ELF-1 (cell line): ENCODE data around the gene C19orf18.
"Not testable (repeated sequence)": the region's sequence is repeated elsewhere in the genome, so short reads cannot be mapped to it uniquely, and the experiment has no call there.

Experiments
- DNase-seq: peaks from one replicate; pipeline ENCODE4 v3.0.0-alpha.2; 2016; ENCODE audit warnings: low read depth, low spot score

Gene C19orf18

DNA sequence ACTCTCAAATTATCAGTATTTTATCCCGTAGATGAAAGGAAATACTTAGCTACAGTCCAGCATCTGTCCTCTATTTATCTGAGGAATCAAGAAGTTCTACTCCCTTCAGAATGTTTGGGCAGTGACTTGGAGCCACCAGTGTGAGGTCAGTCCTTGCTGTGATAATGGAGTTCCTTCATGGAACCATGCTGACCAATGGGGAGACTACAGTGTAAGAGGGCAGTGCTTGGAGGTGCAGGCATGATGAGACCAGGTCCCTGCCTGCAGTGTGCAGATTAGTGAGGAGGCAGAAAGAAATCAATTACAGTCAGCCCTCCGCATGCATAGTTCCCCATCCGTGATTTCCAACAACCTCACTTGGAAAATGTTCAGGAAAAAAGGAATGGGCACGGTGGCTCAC is at the start of gene C19orf18:
C19orf18 (minus strand) TSS at position 101 of the 400 bp plus-strand sequence. CDS start 102 bp downstream, outside the sequence.
- no peak for DNase-seq

DNA sequence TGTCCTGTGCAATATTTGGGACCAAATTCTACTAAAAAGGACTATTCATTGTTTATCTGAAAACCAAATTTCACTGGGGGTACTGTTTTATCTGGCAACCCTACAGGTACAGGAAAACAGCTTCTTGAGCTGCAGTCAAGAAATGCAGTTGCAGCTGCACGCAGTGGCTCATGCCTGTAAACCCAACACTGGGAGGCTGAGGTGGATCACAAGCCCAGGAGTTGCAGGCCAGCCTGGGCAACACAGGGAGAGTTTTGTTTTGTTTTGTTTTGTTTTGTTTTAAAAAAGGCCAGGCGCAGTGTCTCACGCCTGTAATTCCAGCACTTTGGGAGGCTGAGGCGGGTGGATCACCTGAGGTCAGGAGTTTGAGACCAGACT is 47.9 kb upstream of the C19orf18 start:
- DNase-seq, result no peak

DNA sequence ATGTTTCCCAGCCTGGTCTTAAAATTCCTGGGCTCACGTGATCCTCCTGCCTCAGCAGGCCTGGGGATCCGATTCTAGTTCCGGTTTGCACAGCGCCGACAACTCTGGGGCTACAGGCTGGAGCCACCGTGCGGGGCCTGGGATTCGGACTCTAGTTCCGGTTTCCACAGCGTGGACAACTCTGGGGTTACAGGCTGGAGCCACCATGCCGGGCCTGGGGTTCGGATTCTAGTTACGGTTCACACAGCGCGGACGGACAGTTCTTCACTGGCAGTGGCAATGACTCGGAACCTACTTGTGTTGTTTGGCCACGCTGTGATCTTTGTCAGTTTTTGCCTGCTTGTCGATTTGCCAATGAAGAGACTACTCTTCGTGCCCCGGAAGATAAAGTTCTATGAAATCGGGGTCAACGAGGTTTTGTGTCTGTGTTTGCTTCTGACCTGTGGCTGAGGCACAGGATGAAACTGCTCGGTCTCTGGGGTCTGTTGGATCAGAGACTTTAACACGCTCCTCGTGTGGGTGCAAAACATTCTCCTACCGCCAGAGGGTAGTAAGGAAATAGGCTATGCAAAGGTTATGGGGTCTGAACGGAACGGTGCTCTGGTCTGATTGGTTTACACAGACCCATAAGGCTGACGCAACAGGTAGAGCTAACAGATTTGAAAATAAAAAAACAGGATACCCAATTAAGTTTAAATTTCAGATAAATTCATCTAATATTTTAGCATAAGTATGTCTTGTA is 47.4 kb upstream of the C19orf18 start:
- DNase-seq, result peak; percentile 63

DNA sequence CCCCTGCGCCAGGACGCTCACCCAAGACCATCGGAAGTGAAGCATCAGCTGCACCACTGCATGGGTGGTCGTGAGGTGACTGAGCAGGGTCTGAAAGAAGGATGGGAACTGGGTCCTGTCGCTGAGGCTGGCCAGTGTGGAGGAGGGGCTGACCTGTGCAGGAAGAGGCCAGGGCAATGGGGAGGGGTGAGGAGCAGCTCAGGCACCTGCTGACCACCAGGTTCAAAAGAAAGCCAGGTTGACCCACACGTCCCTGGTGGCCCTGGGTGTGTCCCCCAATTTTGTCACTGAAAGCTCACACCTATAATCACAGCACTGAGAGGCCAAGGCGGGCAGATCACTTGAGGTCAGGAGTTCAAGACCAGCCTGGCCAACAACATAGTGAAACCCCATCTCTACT is 45.8 kb upstream of the C19orf18 start:
- no peak for DNase-seq

DNA sequence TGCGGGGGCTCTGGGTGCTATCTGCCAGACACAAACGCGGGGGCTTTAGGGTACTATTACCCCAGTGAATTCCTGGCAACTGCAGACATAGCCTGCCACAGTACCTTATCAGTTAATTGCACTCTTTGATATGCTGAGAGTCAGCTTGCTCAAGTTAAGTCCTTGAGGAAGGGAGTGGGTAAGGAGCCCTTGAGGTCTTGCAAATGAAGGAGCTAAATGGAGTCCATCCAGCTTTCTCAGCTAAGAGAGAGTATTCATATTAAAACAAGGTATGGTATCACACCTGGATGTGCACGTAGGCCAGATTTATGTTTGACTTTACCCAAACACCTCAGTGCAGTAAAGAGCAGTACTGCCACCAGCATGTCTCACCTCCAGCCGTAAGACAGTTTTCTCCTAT is 39.8 kb upstream of the C19orf18 start:
- no peak for DNase-seq

DNA sequence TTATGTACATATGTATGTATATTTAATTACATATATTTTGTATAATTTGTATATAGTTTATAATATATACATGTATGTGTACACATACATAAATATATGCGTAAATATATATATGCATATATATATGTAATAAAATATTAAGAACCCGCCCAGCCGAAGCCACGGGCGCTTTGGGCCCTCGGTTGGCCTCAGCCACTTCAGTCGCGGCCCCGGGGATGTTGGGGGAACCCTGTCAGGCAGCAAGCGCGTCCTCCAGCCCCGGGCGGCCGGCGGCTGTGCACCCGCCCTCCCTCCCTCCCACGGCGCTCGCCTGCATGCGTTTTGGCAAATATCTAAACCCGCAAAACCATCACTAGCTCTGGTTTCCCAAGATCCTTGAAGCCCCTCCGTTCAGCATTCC is 36.2 kb upstream of the C19orf18 start:
- DNase-seq, result no peak

DNA sequence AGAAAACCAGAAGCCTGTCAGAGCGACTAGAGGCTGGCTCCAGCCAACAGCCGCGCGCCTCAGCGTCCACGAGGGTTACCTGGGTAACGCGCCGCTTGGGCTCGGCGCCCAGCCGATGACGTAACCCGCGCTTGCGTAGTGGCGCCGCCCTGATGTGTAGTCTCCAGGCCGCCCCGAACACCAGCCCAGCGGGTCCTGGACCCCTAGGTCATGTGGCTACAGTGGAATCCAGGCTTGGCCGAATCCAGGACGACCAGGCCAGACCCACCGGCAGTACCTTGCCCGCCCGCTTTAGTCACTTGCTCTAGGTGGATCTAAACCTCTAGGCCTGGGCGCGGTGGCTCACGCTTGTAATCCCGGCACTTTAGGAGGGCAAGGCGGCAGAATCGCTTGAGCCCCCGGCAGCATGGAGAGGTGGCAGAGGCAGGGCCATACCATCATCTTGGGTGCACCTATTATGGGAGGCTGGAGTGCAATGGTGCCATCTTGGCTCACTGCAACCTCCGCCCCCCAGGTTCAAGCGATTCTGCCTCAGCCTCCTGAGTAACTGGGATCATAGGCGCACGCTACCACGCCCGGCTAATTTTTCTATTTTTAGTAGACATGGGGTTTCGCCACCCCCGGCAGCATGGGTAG is 35.5 kb upstream of the C19orf18 start:
- DNase-seq, result peak; percentile 91

DNA sequence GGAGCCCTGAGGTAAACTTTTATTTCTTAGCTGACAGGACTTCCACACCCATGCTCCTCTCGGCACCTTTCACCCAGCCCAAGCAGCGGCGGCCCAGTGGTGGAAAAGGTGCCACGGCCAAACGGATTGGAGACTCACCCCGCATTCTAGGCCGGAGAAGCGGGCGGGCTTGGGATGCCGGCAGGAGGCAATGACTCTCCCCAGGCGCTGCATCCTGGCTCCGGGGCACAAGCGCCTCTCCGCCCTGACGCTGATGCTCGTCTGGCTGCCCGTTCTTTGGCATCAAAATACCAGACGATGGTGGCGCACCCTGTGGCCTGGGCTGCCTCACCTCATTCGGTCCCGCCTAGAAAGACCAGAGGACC is 34.9 kb upstream of the C19orf18 start:
- no peak for DNase-seq

DNA sequence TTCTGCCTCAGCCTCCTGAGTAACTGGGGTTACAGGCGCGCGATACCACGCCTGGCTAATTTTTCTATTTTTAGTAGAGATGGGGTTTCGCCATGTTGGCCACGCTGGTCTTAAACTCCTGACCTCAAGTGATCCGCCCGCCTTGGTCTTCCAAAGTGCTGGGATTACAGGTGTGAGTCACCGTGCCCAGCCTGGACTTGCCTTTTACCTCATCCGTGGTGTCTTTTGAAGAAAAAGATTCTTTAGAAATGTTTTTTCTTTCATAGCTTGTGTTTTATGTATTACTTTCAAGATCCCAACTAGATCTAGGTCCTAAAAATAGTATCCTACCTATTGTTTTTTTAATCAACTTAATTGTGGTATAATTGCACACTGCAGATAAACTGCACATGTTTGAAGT is 34.5 kb upstream of the C19orf18 start:
- not testable (repeated sequence) for DNase-seq

DNA sequence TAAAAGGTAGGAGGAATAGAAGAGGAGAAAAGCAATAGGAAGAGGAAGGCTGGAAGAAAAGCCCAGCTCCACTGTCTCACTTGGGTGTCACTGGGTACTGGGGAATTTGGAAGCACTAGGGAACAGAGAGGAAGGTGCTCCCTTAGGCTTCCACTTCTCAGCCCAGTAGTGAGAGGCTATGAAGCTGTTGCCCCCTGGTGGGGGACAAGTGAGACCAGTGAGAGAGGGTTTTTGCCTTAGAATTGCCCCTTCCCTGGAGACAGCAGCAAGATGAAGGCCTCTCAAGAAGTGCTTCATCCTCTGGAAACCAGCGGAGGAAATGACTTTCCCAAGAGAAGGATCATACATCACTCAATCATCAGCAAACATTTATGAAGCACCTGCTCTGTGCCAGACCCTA is 33.0 kb upstream of the C19orf18 start:
- DNase-seq, result no peak

DNA sequence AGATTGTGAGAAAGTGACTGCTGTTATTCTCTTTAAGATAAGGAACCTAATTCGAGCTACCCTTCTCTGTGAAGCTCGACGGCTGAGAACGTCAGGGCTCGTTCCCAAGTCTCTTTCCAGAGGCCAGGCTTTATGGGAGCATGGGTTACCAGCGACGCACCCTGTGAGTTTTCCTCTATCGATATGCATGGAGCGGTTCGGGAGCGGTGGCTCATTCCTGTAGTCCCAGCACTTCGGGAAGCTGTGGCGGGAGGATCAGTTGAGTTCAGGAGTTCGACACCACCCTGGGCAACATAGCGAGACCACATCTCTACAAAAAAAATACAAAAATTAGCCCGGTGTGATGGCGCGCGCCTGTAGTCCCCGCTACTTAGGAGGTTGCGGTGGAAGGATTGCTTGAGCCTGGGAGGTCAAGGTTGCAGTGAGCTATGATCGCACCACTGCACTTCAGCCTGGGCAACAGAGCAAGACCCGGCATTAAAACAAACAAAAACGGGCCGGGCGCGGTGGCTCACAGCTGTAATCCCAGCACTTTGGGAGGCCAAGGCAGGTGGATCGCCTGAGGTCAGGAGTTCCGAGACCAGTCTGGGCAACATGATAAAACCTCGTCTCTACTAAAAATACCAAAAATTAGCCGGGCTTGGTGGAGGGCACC is 29.0 kb upstream of the C19orf18 start:
- no peak for DNase-seq

DNA sequence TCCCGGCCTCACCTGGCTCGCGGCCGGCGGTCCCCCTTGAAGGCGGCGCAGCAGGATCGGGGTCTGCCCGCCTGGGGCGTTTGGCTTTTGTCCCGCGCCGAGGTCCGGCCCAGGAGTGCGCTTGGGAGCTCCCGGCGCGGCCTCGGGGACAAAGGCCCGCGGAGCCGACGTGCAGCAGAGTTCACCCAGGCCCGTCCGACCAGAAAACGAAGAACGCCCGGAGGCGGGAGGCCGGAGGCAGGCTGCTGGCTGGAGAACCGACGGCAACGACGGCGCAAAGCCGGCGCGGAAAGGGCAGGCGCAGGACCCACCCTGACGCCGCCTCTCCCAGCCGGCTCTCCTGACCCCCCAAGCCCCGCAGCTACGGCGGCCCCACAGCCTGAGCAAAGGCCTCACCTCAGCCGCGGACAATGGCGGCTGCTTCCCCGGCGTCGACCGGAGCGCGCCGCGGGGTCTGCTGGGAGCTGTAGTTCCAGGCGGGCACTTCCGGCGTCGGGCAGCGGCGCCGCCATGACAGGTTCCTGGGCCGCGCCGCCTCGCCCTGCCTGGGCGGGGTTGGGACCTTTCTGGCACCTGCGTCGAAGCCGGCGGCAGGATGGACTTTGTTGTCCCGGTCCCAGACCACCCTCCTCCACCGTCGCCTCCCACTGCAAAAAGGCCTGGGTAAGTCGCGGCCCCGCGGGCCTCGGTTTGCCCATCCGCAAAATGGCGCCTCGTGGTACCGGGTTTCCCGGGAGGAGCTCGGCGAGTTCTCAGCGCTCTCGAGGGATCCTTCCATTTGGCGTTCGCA is 28.2 kb upstream of the C19orf18 start, which contains the start of gene ZNF606:
ZNF606 (minus strand) TSS at position 437 of the 790 bp plus-strand sequence. CDS start 1,501 bp downstream, outside the sequence.
- peak; percentile 93 for DNase-seq

DNA sequence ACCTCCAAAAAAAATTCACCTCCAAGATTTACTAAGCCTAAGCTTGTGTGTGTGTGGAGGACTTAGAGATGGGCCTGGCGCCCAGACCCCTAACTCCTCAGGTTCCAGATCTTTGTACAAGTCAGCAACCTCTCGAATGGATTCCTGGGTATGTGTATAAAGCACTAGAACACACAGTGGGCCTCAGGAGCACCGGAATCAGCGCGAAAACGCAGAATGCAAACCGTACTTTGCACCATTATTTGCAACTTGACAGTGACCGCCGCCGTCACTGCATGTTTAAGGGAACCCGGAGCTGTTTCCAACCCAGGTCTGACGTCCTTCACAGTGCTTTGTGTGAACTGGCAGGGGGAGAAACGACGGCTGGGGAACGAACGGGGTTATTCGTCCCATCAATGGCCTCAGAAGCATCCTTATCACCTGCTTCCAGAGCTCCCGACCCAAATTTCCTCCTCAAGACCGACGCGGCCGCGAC is 27.6 kb upstream of the C19orf18 start:
- no peak for DNase-seq

DNA sequence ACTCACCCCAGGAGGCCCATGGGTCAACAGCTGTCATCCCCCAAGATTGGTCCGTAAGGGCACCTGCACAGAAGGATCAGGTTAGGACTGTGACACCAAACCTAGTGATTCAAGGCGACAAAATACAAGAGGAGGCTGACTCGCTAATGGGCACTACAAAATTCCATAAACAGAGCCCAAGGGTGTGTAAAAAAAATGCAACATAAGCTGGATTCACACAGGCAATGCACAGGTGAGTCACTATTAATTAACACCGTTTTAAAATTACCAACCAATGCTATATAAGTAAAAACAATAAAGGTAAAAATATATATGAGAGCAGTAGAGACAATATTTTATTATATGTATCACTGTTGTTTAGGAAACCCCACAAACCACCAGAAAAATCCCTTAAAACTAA is 26.3 kb upstream of the C19orf18 start:
- DNase-seq, result no peak

DNA sequence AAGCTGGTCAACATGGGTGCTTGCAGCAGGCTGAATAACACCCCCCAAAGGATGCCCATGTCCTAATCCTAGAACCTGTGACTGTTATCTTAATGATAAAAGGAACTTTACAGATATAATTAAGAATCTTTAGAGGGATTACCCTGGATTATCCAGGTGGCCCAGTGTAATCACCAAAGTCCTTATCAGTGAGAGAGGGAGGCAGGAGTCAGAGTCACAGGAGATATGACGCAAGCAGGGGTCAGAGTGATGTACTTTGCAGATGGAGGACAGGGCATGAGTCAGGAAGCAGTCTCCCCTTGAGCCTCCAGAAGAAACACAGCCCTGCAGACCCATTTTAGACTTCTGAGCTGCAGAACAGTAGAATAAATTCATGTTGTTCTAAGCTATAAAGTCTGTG is 18.5 kb upstream of the C19orf18 start:
- no peak for DNase-seq

DNA sequence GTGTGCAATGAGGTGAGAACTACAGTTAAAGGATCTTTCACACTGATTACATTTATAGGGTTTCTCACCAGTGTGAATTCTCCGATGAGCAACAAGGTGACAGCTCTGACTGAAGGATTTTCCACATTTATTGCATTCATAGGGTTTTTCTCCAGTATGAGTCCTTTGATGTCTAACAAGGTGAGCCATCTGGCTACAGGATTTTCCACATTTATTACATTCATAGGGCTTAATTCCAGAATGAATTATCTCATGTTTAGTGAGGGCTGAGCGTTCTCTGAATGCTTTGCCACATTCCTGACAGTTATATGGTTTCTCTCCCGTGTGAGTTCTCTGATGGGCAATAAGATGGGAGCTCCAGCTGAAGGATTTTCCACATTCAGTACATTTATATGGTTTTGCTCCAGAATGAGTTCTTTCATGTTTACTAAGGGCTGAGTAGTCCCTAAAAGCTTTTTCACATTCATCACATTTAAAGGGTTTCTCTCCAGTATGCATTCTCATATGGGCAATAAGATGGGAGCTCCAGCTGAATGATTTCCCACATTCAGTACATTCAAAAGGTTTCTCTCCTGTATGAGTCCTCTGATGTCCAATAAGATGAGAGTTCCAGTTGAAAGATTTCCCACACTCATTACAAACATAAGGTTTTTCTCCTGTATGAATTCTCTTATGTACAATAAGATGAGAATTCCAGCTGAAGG is 4.4 kb upstream of the C19orf18 start:
- no peak for DNase-seq

DNA sequence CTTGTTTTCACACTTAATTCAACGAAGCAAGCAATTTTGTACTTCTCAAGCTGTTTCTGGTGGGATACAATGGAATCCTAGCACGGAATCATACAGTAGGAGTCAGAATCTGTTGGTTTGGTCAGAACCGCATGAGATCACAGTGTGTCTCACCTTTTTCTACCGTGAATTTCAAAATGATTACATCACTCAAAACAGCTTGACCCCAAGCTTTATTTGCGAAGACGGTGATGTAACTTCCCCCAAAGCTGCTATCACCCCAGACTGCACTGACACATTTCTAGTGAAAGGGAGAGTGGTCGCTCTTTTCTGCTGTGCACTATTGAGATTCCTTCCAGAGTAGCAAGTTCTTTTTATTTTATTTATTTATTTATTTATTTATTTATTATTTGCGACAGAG is 9.6 kb downstream of the C19orf18 start:
- no peak for DNase-seq

DNA sequence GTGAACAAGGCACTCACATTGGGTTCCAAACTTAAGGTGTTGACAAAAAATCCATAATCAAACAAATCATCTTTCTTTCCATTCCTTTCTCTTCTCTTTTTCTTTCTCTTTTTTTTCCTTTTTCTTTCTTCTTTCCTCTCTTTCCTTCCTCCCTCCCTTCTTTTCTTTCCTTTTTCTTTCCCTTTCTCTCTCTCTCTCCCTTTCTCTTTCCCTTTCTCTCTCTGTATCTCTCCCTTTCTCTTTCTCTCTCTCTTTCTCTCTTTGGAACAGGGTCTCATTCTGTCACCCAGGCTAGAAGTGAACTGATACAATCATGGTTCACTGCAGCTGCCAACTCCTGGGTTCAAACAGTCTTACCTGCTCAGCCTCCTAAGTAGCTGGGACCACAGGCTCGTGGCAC is 12.5 kb downstream of the C19orf18 start:
- no peak for DNase-seq

DNA sequence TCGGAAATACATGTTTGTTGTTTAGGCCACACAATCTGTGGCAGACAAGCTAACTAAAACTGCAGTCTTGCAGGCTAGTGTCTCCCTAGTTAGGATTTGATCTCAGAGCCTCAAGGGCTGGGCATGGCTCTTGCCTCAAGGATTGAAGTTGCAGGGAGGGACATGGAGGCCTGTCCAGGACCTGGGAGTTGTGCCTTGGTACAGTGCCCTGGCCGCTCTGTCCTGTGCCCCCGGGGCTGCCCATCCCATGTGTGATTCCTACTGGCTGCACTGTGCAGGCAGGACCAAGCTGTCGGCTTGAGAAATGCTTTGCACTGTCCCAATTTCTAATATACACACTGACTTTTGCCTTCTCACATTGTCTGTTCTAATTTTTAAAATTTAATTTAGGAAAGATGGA is 19.3 kb downstream of the C19orf18 start:
- no peak for DNase-seq

DNA sequence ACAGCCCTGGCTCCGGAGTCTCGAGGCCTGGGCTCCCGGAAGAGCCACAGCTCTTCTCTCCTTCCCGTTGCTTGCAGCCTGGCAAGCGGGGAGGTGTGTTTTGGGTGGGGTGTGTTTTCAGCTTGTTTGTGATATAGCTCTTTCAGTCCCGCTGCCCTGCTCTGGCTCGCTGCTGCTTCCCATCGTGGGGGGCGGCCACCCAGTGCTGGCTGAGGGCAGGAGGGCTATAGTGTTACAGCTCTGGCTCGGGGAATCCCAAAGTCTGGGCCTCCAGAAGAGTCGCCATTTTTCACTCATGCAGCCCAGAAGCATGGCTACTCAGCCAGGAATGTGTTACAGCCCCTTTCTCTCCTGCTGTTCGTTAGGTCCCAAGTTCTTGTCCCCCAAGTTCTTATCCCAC is 24.6 kb downstream of the C19orf18 start:
- DNase-seq, result no peak

DNA sequence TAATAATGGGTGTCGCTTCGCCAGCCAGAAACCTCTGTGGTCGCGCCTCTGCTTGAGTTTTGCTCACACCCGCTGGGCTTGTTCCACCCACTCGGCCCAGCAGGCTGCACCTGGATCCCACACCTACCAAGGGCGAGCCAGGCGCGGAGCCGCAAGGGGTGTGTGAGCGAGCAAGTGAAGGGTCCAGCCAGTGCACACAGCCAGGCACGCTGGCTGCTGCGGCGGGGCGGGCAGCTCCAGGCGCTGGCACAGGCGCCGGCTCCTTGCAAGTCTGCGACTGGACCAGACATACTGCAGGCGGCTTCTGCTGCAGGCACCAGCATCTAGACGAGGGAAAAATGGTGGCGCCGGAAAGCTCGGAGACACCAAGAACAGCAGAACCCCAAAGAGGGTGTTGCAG is 25.0 kb downstream of the C19orf18 start:
- no peak for DNase-seq
